CD4-positive, alpha-beta T cell treated with Interleukin-6 at 100 ng/mL for 8 hours (primary cell): ENCODE measurements around the gene C5.

ENCODE experiments used
- DNase-seq: peaks from one replicate; pipeline ENCODE4 v3.0.0-alpha.2; 2020; ENCODE audit warnings: mixed read lengths, low spot score

The C5 gene

GRCh38 chr9:120910643-120911042 is 139.4 kb downstream of the C5 start:
- no peak for DNase-seq

GRCh38 chr9:120909904-120910303 is 140.2 kb downstream of the C5 start:
- peak; percentile 62 for DNase-seq

GRCh38 chr9:120905315-120906164 is 144.5 kb downstream of the C5 start:
- DNase-seq, result no peak

GRCh38 chr9:120904978-120905301 is 145.1 kb downstream of the C5 start:
- no peak for DNase-seq

- peak; percentile 82 for DNase-seq
Observed at GRCh38 chr9:120904061-120904977, 145.8 kb downstream of the C5 start.

GRCh38 chr9:120902569-120903535 is 147.2 kb downstream of the C5 start:
- DNase-seq, result no peak
